HG03565 (cell line): ENCODE data around the gene SNX9.
"Not testable (repeated sequence)": the region's sequence is repeated elsewhere in the genome, so short reads cannot be mapped to it uniquely, and the experiment has no call there.

Source experiments
- ATAC-seq: cut with Tn5 transposase; IDR thresholded peaks from one replicate; pipeline ENCODE4 v1.9.1; 2021; ENCODE audit warnings: mild to moderate bottlenecking, moderate library complexity; ENCODE audit not compliant: unreplicated experiment

Gene SNX9

GRCh38 chr6:157967020-157967419, 144.0 kb downstream of the SNX9 start:
- ATAC-seq, result no peak

GRCh38 chr6:157967486-157967885, 144.4 kb downstream of the SNX9 start:
- no peak for ATAC-seq

- ATAC-seq, result not testable (repeated sequence)
Measured at GRCh38 chr6:157972177-157972576, 149.1 kb downstream of the SNX9 start.

GRCh38 chr6:157974341-157974894, 151.4 kb downstream of the SNX9 start:
- ATAC-seq, result no peak

- no peak for ATAC-seq
Measured at GRCh38 chr6:157974967-157975366, 151.9 kb downstream of the SNX9 start.

- ATAC-seq, result no peak
Measured at GRCh38 chr6:157975456-157975855, 152.4 kb downstream of the SNX9 start.

DNA sequence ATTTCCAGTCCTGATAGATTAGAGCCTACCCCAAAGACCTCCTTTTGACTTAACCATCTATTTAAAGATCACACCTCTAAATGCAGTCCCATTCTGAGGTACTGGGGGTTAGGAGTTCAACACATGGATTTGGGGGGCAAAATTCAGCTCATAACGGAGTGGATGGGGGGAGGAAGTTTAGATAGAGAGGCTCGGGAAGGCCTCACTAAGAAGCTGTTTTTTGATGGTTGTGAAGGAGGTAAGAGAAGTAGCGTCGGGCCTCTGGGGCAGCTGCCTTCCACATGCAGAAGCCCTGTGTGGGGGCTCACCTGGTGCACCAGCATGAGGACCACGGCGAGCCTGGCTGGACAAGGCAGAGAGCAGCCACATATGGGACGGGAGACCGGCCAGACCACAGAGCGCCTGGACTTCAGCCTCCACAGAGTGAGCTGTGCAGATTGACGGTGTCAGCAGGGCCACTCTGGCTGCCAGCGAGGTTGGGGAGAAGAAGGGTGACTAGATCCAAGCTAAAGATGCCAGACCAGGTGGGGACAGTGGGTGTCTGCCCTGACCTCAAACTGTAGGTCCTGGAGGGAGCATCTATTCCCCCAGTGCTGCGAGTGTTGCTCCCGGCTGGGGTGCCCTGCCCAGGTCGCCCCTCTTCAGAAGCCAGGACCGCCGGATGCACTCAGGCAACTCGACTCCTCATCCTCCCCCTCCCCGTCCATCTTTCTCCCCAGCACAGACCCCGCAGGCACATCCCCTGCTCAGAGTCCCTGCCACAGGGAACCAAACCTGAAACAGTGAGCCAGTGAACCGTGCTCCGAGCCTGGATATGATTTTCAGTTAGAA, 153.5 kb downstream of the SNX9 start:
- no peak for ATAC-seq

- ATAC-seq, result no peak
Measured at GRCh38 chr6:157977176-157977804, 154.2 kb downstream of the SNX9 start.

DNA sequence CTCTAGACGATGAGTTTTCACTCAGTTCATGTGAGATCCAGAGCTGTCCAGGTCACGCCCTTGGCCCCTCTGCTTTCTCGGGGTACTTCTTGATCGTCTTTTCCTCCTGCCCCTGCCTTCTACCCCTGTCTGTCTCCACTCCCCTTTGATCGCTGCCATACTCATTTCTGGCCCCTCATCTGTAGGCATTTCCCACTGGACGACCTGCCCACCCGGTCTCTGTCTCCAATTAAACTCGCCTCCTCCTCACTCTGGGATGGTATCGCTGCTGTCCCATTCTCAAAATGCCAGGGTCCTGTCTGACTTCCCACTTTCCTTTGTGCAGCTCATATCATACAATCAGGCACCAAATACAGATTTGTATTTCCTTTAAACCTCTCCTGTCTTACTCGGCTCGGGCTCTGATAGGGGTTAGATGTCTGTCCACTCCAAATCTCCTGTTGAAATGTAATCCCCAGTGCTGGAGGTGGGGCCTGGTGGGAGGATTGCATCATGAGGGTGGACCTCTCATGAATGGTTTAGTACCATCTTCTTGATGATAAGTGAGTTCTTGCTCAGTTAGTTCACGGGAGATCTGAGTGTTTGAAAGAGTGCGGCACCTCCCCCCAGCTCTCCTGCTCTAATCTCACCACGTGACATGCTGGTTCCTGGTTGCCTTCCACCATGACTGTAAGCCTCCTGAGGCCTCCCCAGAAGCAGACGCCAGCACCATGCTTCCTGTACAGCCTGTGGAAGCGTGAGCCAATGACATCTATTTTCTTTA, 155.2 kb downstream of the SNX9 start:
- no peak for ATAC-seq

GRCh38 chr6:157980288-157981131, 157.5 kb downstream of the SNX9 start:
- no peak for ATAC-seq

DNA sequence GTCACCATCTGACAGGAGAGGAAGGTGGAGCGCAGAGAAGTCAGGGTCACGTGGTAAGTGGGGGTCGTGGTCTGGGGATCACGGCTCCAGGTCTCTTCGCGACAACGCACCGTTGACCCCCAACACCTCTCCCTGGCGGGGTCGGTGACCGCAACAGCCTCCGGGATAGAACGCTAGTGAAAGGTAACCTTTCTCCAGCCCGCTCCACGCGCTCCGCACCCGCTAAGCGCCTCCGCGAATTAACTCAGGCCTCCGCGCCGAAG, 158.0 kb downstream of the SNX9 start:
- peak; percentile 10 for ATAC-seq

- ATAC-seq, result peak; percentile 75
Measured at GRCh38 chr6:157981395-157982101, 158.5 kb downstream of the SNX9 start, which contains the start of gene SYNJ2. Gene SYNJ2 (plus strand): TSS chr6:157981863. CDS start chr6:157981962, 99 bp downstream.

DNA sequence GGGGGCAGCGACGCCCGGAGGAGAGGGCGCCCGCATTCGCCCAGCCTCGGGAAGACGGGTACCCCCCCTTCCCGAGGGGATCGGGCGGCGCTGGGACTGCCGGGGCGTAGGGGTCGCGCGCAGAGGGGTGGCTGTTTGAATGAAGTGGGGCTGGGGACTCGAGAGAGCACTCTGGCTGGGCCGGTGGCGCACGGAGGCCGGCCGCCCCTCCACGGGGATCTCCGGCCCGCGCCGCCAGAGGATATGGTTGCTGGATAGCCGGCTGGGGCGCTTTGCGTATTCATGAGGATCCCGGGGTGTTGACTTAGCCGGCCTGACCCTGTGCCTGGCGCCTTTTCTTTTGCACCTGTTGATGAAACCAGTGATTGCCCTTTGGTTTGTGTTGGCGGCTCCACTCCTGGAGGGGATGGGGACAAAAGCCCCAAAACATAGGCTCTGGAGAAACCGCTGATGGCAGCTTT, 159.1 kb downstream of the SNX9 start:
- ATAC-seq, result no peak

- no peak for ATAC-seq
Measured at GRCh38 chr6:157982563-157983405, 159.7 kb downstream of the SNX9 start.

DNA sequence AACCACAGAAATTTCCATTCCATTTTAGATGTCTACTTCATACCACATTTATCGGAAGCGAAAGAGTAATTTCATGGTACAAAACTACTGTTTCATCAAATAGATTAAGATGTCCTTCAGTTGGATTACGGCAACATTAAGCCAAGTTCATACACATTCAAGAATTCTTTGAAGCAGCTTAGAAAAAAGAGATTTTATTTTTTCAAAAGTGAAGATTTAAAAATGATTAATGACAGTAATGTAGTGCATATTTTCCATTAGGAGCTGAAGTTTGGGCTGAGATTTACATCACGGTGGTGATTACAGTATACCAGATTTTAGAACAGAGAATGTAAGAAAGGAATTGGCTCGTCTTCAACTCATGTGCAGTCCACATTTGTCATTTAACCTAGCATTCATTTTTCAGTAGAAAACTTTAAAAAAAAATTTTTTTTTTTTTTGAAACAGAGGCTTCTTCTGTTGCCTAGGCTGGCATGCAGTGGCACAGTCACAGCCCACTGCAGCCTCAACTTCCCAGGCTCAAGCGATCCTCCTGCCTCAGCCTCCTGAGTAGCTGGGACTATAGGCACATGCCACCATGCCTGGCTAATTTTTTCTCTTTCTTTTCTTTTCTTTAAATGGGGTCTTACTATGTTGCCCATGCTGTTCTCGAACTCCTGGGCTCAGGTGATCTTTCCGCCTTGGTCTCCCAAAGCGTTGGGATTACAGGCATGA, 160.5 kb downstream of the SNX9 start:
- no peak for ATAC-seq

- ATAC-seq, result no peak
Measured at GRCh38 chr6:157984128-157984527, 161.1 kb downstream of the SNX9 start.

DNA sequence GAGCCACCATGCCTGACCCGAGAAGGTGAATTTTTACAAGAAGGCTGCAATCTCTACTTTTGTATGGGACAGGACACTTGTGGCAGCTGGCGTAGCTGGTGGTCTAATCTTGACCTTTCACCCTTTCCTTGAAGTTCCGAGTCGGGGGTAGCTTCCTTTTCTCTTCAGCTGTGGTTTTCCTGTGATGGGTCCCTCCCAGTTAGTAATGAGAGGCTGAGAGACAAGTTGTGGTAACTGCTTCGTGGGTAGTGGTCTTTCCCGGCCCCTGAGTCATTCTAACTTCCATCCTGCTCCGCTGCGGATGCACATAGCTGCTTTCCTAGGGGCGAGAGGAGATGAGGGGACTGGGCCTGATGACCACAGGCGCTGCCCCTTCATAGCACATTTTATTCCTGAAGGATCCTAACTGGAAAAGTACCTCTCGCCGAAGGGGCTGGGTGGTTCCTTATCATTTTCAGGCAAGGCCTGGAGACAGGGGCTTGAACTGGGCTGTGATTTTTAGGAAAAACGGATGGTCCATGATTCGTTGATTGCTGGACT, 161.7 kb downstream of the SNX9 start:
- no peak for ATAC-seq
